GM12892 (cell line): ENCODE measurements around the gene MARCHF9.

Source experiments
- DNase-seq: peaks from one replicate; pipeline ENCODE4 v3.0.0; 2011; ENCODE audit not compliant: insufficient read length
- FAIRE-seq: peaks from 2 replicates; lab custom pipeline; 2011; peaks lifted over from hg19 to GRCh38; lab: Jason Lieb, UNC
- POLR2A ChIP-seq: IDR thresholded peaks from 2 replicates; pipeline ENCODE4 v1.6.1; 2011; ENCODE audit warnings: low read depth, low read length, control low read depth
- POLR2AphosphoS5 ChIP-seq: IDR thresholded peaks from 2 replicates; pipeline ENCODE4 v1.6.1; 2011; ENCODE audit warnings: low read depth, low read length, control low read depth
- TAF1 ChIP-seq: IDR thresholded peaks from 2 replicates; pipeline ENCODE4 v1.6.1; 2011; ENCODE audit warnings: low read depth, mild to moderate bottlenecking, control low read depth, low read length, borderline replicate concordance

Gene MARCHF9

GRCh38 chr12:57800965-57801364, 46.1 kb downstream of the MARCHF9 start:
- no peak for TF ChIP-seq POLR2A
- FAIRE-seq (no peak), DNase-seq (no peak)

- DNase-seq (no peak), FAIRE-seq (no peak)
- TF ChIP-seq TAF1 (no peak), POLR2AphosphoS5 (no peak), POLR2A (no peak)
These were observed 47.7 kb downstream of the MARCHF9 start for GRCh38 chr12:57802607-57803006.

- FAIRE-seq = peak; percentile 48
- no peak for DNase-seq
- TF ChIP-seq TAF1 (no peak), POLR2A (no peak), POLR2AphosphoS5 (no peak)
These were observed 48.5 kb downstream of the MARCHF9 start for GRCh38 chr12:57803319-57803893.

- DNase-seq = no peak
- TF ChIP-seq POLR2A (no peak), TAF1 (no peak), POLR2AphosphoS5 (no peak)
- no peak for FAIRE-seq
These were observed 51.8 kb downstream of the MARCHF9 start for GRCh38 chr12:57806677-57807076.

GRCh38 chr12:57807285-57807684, 52.4 kb downstream of the MARCHF9 start:
- FAIRE-seq (no peak), DNase-seq (no peak)
- TF ChIP-seq POLR2AphosphoS5 (no peak), TAF1 (no peak), POLR2A (no peak)

- TF ChIP-seq POLR2AphosphoS5 = no peak
- TF ChIP-seq POLR2A = no peak
- no peak for TF ChIP-seq TAF1
- FAIRE-seq (no peak), DNase-seq (no peak)
These were observed 53.4 kb downstream of the MARCHF9 start for GRCh38 chr12:57808351-57808750.

GRCh38 chr12:57809425-57809824, 54.5 kb downstream of the MARCHF9 start:
- TF ChIP-seq POLR2AphosphoS5 (no peak), TAF1 (no peak), POLR2A (no peak)
- FAIRE-seq = no peak
- no peak for DNase-seq
